ENCODE results near the gene RTP5. TPM values are rescaled to one million over a fixed set of nuclear protein-coding genes. Genes with fewer than 3 reads are reported as not detected.

The RTP5 gene
- total and polyA plus RNA-seq, 2 donors (not counting 3 experiments of a cell fraction or from before 2014, with no cell fraction given) = not detected

DNA sequence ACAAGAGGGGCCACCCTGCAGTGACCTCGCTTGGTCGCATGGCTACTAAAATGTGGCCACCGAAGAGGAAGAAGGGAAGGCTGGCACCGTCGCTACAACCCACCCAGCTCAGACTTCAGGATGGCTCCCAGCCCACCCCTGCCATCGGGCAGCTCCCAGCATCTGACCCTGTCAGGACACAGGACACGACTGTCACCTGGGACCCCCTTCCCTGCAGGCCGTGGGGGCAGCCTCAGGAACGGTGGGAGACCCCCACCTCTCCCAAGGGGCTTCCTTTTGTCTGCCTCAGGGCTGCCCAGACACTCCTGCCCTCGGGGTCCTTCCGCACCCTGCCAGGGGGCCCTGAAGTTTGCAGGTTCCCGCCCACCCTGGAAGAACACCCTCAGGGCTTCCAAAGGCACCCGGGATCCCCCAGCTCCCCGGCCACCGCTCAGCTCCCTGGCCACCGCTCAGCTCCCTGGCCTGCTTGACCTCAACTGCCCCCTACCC is 7.7 kb downstream of the RTP5 start:
- Histone ChIP-seq H2AFZ (ENCODE audit: low read depth, low read length) (no peak overlapping the region), H3K9ac (replicated peaks; ENCODE audit: extremely low read depth, insufficient read depth, low read length) (no peak overlapping the region), H4K20me1 (replicated peaks; ENCODE audit: control insufficient read depth, extremely low read depth, insufficient read depth, low read length) (no peaks in the 10 kb centered on the region), H3K9me3 (replicated peaks; ENCODE audit: control insufficient read depth, insufficient read depth, low read length) (no peaks in the 10 kb centered on the region), H3K4me3 (replicated peaks in 1 of 3; ENCODE audit: insufficient read depth in 1 of 3, low read depth in 1 of 3, low read length in 3 of 3) (no peak overlapping the region), H3K27ac (ENCODE audit: insufficient read depth, low read depth, low read length) (no peak overlapping the region), H3K9me1 (replicated peaks; ENCODE audit: control insufficient read depth, extremely low read depth, insufficient read depth, low read length) (no peaks in the 10 kb centered on the region), H3K27me3 (ENCODE audit: control insufficient read depth in 2 of 2, insufficient read depth in 2 of 2, low read length in 2 of 2) (no peaks in the 10 kb centered on the region), H3K4me1 (ENCODE audit: control insufficient read depth, extremely low read depth, insufficient read depth, low read length) (peaks cover 3% of the 10 kb centered on the region), H3K36me3 (ENCODE audit: control insufficient read depth in 2 of 2, extremely low read depth in 1 of 2, insufficient read depth in 2 of 2, low read length in 2 of 2) (no peaks in the 10 kb centered on the region), H3K4me2 (ENCODE audit: insufficient read depth, low read length) (no peak overlapping the region), H3K79me2 (ENCODE audit: control insufficient read depth, insufficient read depth, low read length) (no peaks in the 10 kb centered on the region)
- dilution Hi-C loops (cut with MboI; ENCODE audit: extremely low pct_ligation_motif_present, low sequenced_read_pairs) (no loop called here), intact Hi-C loops (cut with micrococcal nuclease) (loop anchor here (10.0 kb wide), 1 partner anchor 372 kb away; the partner anchor contains the start of gene STK25)
- DNase-seq (ENCODE audit: low read depth, low spot score) = no peak
- TF ChIP-seq GATA2 (IDR thresholded peaks at IDR 0.05; ENCODE audit: insufficient read depth, insufficient read length, low read depth, low read length) (no peak), MYC (IDR thresholded peaks at IDR 0.05; ENCODE audit: low read depth, low read length) (no peak), FOS (IDR thresholded peaks at IDR 0.05; ENCODE audit: borderline replicate concordance, insufficient read depth, low read length) (no peak), EZH2 (IDR thresholded peaks at IDR 0.05; ENCODE audit: borderline replicate concordance, low read depth, low read length, severe bottlenecking) (no peak), POLR2AphosphoS5 (IDR thresholded peaks at IDR 0.05; ENCODE audit: insufficient read depth, low read depth, low read length) (no peak), POLR2A (IDR thresholded peaks at IDR 0.05; ENCODE audit: low read depth, low read length) (no peak), JUN (IDR thresholded peaks at IDR 0.05; ENCODE audit: borderline replicate concordance, insufficient read depth, insufficient read length, low read depth) (no peak)
- TF ChIP-seq, protein P1, sequence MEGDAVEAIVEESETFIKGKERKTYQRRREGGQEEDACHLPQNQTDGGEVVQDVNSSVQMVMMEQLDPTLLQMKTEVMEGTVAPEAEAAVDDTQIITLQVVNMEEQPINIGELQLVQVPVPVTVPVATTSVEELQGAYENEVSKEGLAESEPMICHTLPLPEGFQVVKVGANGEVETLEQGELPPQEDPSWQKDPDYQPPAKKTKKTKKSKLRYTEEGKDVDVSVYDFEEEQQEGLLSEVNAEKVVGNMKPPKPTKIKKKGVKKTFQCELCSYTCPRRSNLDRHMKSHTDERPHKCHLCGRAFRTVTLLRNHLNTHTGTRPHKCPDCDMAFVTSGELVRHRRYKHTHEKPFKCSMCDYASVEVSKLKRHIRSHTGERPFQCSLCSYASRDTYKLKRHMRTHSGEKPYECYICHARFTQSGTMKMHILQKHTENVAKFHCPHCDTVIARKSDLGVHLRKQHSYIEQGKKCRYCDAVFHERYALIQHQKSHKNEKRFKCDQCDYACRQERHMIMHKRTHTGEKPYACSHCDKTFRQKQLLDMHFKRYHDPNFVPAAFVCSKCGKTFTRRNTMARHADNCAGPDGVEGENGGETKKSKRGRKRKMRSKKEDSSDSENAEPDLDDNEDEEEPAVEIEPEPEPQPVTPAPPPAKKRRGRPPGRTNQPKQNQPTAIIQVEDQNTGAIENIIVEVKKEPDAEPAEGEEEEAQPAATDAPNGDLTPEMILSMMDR (IDR thresholded peaks at IDR 0.05; ENCODE audit: extremely low read depth in 1 of 2, insufficient read depth in 1 of 2, low read depth in 1 of 2, low read length in 2 of 2) = no peak
- TF ChIP-seq, protein P2, sequence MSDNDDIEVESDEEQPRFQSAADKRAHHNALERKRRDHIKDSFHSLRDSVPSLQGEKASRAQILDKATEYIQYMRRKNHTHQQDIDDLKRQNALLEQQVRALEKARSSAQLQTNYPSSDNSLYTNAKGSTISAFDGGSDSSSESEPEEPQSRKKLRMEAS (IDR thresholded peaks at IDR 0.05; ENCODE audit: insufficient read depth, insufficient read length) = no peak
- ChIA-PET CTCF (interaction anchor here (1.1 kb wide), 1 partner anchor 9 kb away, joined by 3 read pairs; no protein-coding TSS in a partner anchor), POLR2A (no interaction called here)
- BruUV-seq (replicated peaks) = no TSS peak
- FAIRE-seq = no peak
